Activated T-cell treated with anti-CD3 and anti-CD28 coated beads, Interleukin-2, amount 50 U/mL, for 24 hours (primary cell): ENCODE measurements around the gene TAF4.
"Not testable (repeated sequence)": the region's sequence is repeated elsewhere in the genome, so short reads cannot be mapped to it uniquely, and the experiment has no call there.

Experiments
- DNase-seq: peaks from one replicate; pipeline ENCODE4 v3.0.0-alpha.2; 2020
- H3K27ac Mint-ChIP-seq: 2 replicates; pipeline ENCODE4 v1.8.0; 2020; ENCODE audit warnings: mild to moderate bottlenecking, mixed read lengths
- H3K27me3 Mint-ChIP-seq: 2 replicates; pipeline ENCODE4 v1.8.0; 2020; ENCODE audit warnings: mixed read lengths
- H3K36me3 Mint-ChIP-seq: 2 replicates; pipeline ENCODE4 v1.8.0; 2020; ENCODE audit warnings: low read depth, mixed read lengths
- H3K4me1 Mint-ChIP-seq: 2 replicates; pipeline ENCODE4 v1.8.0; 2020; ENCODE audit warnings: low read depth, mixed read lengths
- H3K4me3 Mint-ChIP-seq: 2 replicates; pipeline ENCODE4 v1.8.0; 2020; ENCODE audit warnings: mild to moderate bottlenecking, moderate library complexity, mixed read lengths
- H3K9me3 Mint-ChIP-seq: 2 replicates; pipeline ENCODE4 v1.8.0; 2020; ENCODE audit warnings: mixed read lengths

Gene TAF4

GRCh38 chr20:61951695-61952533 lies 113.8 kb downstream of the TAF4 start:
- H3K4me1 Mint-ChIP-seq, result no peaks in the 10 kb centered on the region
- H3K27ac Mint-ChIP-seq, result no peak overlapping the region
- peaks cover 37% of the 10 kb centered on the region for H3K27me3 Mint-ChIP-seq
- H3K36me3 Mint-ChIP-seq, result no peaks in the 10 kb centered on the region
- no peak overlapping the region for H3K4me3 Mint-ChIP-seq
- no peaks in the 10 kb centered on the region for H3K9me3 Mint-ChIP-seq
- no peak for DNase-seq

DNA sequence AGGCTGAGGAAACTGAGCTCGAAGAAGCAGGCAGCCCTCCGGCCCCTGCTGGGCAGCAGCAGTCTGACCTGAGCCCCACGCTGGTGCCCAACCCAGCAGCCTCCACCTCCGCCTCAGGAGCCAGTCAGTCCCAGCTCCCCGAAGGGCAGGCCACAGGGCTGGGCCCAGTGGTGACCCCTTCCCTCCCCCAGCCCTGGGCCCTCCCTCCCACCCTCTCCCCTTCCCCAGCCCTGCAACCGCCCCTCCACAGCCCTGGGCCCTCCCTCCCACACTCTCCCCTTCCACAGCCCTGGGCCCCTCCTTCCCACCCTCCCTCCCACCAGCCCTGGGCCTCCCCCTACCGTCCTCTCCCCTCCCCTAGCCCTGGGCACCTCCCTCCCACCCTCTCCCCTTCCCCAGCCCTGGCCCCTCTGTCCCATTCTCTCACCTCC lies 115.0 kb downstream of the TAF4 start:
- Mint-ChIP-seq H3K27ac (no peak overlapping the region), H3K36me3 (no peaks in the 10 kb centered on the region), H3K4me1 (no peaks in the 10 kb centered on the region), H3K4me3 (no peak overlapping the region), H3K9me3 (no peaks in the 10 kb centered on the region), H3K27me3 (peaks cover 33% of the 10 kb centered on the region)
- no peak for DNase-seq

- no peaks in the 10 kb centered on the region for H3K9me3 Mint-ChIP-seq
- H3K27ac Mint-ChIP-seq, result no peak overlapping the region
- H3K4me3 Mint-ChIP-seq, result no peak overlapping the region
- DNase-seq, result no peak
- no peaks in the 10 kb centered on the region for H3K4me1 Mint-ChIP-seq
- no peaks in the 10 kb centered on the region for H3K36me3 Mint-ChIP-seq
- H3K27me3 Mint-ChIP-seq, result peaks cover 26% of the 10 kb centered on the region
These were observed 115.7 kb downstream of the TAF4 start for GRCh38 chr20:61949714-61950640.

GRCh38 chr20:61949363-61949713 lies 116.3 kb downstream of the TAF4 start:
- Mint-ChIP-seq H3K9me3 (no peaks in the 10 kb centered on the region), H3K36me3 (no peaks in the 10 kb centered on the region), H3K4me1 (no peaks in the 10 kb centered on the region), H3K27me3 (peaks cover 20% of the 10 kb centered on the region), H3K27ac (no peak overlapping the region), H3K4me3 (no peak overlapping the region)
- DNase-seq, result no peak

DNA sequence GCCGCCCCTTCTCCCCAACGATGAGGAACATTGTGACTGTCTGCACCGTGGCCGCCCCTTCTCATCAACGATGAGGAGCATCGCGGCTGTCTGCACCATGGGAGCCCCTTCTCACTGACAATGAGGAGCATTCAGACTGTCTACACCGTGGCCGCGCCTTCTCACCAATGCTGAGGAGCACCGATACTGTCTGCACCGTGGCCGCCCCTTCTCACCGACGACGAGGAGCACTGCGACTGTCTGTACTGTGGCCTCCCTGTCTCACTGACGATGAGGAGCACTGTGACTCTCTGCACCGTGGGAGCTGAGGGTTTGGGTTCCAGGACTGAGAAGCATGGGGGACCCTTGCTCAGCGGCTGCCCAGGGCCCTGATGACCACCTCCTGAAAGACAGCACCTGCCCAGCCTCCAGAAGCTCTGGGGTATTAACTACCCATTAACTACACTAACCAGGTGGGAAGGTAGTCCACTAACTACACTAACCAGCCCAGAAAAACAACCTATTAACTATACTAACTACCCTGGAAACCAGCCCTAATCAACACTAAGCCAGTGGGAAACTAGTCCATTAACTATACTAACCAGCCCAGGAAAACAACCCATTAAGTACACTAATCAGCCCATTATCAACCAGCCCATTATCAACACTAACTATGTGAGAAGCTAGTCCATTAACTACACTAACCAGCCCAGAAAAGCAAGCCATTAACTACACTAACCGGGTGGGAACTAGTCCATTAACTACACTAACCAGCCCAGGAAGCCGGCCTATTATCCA lies 116.9 kb downstream of the TAF4 start:
- no peaks in the 10 kb centered on the region for H3K36me3 Mint-ChIP-seq
- no peaks in the 10 kb centered on the region for H3K4me1 Mint-ChIP-seq
- no peak overlapping the region for H3K4me3 Mint-ChIP-seq
- no peak for DNase-seq
- peaks cover 15% of the 10 kb centered on the region for H3K27me3 Mint-ChIP-seq
- H3K27ac Mint-ChIP-seq, result no peak overlapping the region
- no peaks in the 10 kb centered on the region for H3K9me3 Mint-ChIP-seq

- H3K4me3 Mint-ChIP-seq, H3K27ac Mint-ChIP-seq, H3K4me1 Mint-ChIP-seq, H3K36me3 Mint-ChIP-seq, H3K9me3 Mint-ChIP-seq, DNase-seq: not testable (repeated sequence)
- H3K27me3 Mint-ChIP-seq, result peaks cover 10% of the 10 kb centered on the region
These were observed 117.6 kb downstream of the TAF4 start for GRCh38 chr20:61948056-61948455.

DNA sequence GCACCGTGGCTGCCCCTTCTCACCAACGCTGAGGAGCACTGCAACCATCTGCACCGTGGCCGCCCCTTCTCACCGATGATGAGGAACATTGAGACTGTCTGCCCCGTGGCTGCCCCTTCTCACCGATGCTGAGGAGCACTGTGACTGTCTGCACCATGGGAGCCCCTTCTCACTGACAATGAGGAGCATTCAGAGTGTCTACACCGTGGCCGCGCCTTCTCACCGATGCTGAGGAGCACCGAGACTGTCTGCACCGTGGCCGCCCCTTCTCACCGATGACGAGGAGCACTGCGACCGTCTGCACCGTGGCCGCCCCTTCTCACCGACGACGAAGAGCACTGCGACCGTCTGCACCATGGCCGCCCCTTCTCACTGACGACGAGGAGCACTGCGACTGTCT lies 120.2 kb downstream of the TAF4 start:
- H3K27ac Mint-ChIP-seq, H3K36me3 Mint-ChIP-seq, H3K27me3 Mint-ChIP-seq, DNase-seq, H3K9me3 Mint-ChIP-seq, H3K4me3 Mint-ChIP-seq, H3K4me1 Mint-ChIP-seq: not testable (repeated sequence)

DNA sequence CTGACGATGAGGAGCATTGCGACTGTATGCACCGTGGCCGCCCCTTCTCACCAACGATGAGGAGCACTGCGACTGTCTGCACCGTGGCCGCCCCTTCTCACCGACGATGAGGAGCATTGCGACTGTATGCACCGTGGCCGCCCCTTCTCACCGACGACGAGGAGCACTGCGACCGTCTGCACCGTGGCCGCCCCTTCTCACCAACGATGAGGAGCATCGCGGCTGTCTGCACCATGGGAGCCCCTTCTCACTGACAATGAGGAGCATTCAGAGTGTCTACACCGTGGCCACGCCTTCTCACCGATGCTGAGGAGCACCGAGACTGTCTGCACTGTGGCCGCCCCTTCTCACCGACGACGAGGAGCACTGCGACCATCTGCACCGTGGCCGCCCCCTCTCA lies 120.7 kb downstream of the TAF4 start:
- not testable (repeated sequence) for H3K36me3 Mint-ChIP-seq, H3K4me1 Mint-ChIP-seq, H3K4me3 Mint-ChIP-seq, H3K27me3 Mint-ChIP-seq, H3K9me3 Mint-ChIP-seq, DNase-seq, H3K27ac Mint-ChIP-seq

DNA sequence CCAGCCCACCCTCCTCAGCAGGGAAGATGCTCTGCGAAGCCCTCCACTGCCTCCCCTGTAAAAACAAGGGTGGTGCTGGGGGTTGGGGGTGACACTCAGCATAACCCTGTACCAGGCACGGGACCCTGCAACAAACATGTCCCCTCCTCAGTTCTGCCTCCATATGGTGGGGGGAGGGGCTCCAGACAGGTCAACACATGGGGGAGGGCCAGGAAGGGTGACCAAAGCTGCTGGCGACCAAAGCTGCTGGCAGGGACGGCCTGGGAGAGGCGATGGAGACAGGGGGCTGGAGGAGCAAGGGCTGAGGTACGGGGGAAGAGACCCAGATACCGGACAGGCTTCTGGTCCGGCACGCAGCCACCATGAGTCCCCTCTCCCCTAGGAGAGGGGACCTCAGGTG lies 123.2 kb downstream of the TAF4 start:
- Mint-ChIP-seq H3K4me1 (no peaks in the 10 kb centered on the region), H3K9me3 (no peaks in the 10 kb centered on the region), H3K4me3 (no peak overlapping the region), H3K36me3 (no peaks in the 10 kb centered on the region), H3K27ac (no peak overlapping the region), H3K27me3 (no peaks in the 10 kb centered on the region)
- DNase-seq, result no peak

- no peaks in the 10 kb centered on the region for H3K9me3 Mint-ChIP-seq
- no peak overlapping the region for H3K27ac Mint-ChIP-seq
- no peak overlapping the region for H3K4me3 Mint-ChIP-seq
- no peaks in the 10 kb centered on the region for H3K36me3 Mint-ChIP-seq
- no peak for DNase-seq
- H3K4me1 Mint-ChIP-seq, result no peaks in the 10 kb centered on the region
- peaks cover 1% of the 10 kb centered on the region for H3K27me3 Mint-ChIP-seq
These were observed 123.8 kb downstream of the TAF4 start for GRCh38 chr20:61941721-61942405.

GRCh38 chr20:61940976-61941720 lies 124.5 kb downstream of the TAF4 start:
- Mint-ChIP-seq H3K9me3 (no peaks in the 10 kb centered on the region), H3K36me3 (no peaks in the 10 kb centered on the region), H3K27me3 (peaks cover 6% of the 10 kb centered on the region), H3K4me1 (no peaks in the 10 kb centered on the region), H3K27ac (no peak overlapping the region), H3K4me3 (no peak overlapping the region)
- no peak for DNase-seq

GRCh38 chr20:61940491-61940890 lies 125.2 kb downstream of the TAF4 start:
- Mint-ChIP-seq H3K27me3 (peaks cover 6% of the 10 kb centered on the region), H3K9me3 (no peaks in the 10 kb centered on the region), H3K4me1 (no peaks in the 10 kb centered on the region), H3K27ac (no peak overlapping the region), H3K36me3 (no peaks in the 10 kb centered on the region), H3K4me3 (no peak overlapping the region)
- DNase-seq, result no peak

GRCh38 chr20:61939691-61940360 lies 125.9 kb downstream of the TAF4 start:
- no peak for DNase-seq
- no peak overlapping the region for H3K4me3 Mint-ChIP-seq
- H3K36me3 Mint-ChIP-seq, result no peaks in the 10 kb centered on the region
- no peaks in the 10 kb centered on the region for H3K9me3 Mint-ChIP-seq
- peaks cover 6% of the 10 kb centered on the region for H3K27me3 Mint-ChIP-seq
- H3K4me1 Mint-ChIP-seq, result no peaks in the 10 kb centered on the region
- no peak overlapping the region for H3K27ac Mint-ChIP-seq
